SK-N-SH (cell line): ENCODE data around the gene SLC13A4. TPM values are rescaled to one million over a fixed set of nuclear protein-coding genes. Genes with fewer than 3 reads are reported as not detected.

Source experiments
- CTCF ChIA-PET: fragments of 300-600, 350-600 bp; formaldehyde crosslinking; extraction: SDS; loops from one replicate; lab custom pipeline; 2021; lab: Yijun Ruan, JAX
- POLR2A ChIA-PET: fragments of 350-600 bp; sonication (Branson Sonifier 250); formaldehyde crosslinking; extraction: SDS; loops from one replicate; lab custom pipeline; 2020; ENCODE audit warnings: antibody characterized with exemption, inconsistent platforms; lab: Yijun Ruan, JAX
- DNase-seq: peaks from one replicate; pipeline ENCODE4 v3.0.0; 2012
- H2AFZ ChIP-seq: fragments of 200-600 bp; sonication (generic); 2 replicates; pipeline ENCODE4 v1.8.1; 2016; ENCODE audit warnings: antibody characterized with exemption, mild to moderate bottlenecking, low read depth
- H3F3A ChIP-seq: fragments of 200-600 bp; sonication (generic); replicated peaks from 2 replicates; pipeline ENCODE3; 2016; ENCODE audit warnings: antibody characterized with exemption, mild to moderate bottlenecking; ENCODE audit not compliant: insufficient read depth
- H3K27ac ChIP-seq, 2 experiments: fragments of 200-500 bp in 1 of 2; fragments of 200-600 bp in 1 of 2; sonication (Bioruptor generic) in 1 of 2; sonication (generic), shearing (Covaris generic) in 1 of 2; 2 replicates each; pipeline versions ENCODE4 v1.5.1 to v1.6.1; 2014 to 2016; ENCODE audit warnings: low read depth in 2 of 2, inconsistent platforms in 1 of 2, low read length in 1 of 2, mild to moderate bottlenecking in 1 of 2, mixed read lengths in 1 of 2
- H3K27me3 ChIP-seq: fragments of 200-600 bp; sonication (generic), shearing (Covaris generic); 2 replicates; pipeline ENCODE4 v1.6.1; 2016; ENCODE audit warnings: mixed run types; ENCODE audit not compliant: insufficient read depth
- H3K36me3 ChIP-seq, 2 experiments: fragments of 200-500 bp in 1 of 2; fragments of 200-600 bp in 1 of 2; sonication (Bioruptor generic) in 1 of 2; sonication (generic) in 1 of 2; replicated peaks in 1 of 2; 2 replicates each; pipeline versions ENCODE3 to v1.5.1; 2014 to 2016; ENCODE audit warnings: low read length in 1 of 2, mild to moderate bottlenecking in 1 of 2; ENCODE audit not compliant: insufficient read depth in 2 of 2, control insufficient read depth in 1 of 2
- H3K4me1 ChIP-seq, 2 experiments: fragments of 200-500 bp in 1 of 2; fragments of 200-600 bp in 1 of 2; sonication (Bioruptor generic) in 1 of 2; sonication (generic), shearing (Covaris generic) in 1 of 2; 2 replicates each; pipeline versions ENCODE4 v1.5.1 to v1.6.1; 2014 to 2016; ENCODE audit warnings: low read depth in 1 of 2, low read length in 1 of 2, mixed run types in 1 of 2; ENCODE audit not compliant: insufficient read depth in 2 of 2, control insufficient read depth in 1 of 2
- H3K4me2 ChIP-seq: fragments of 200-600 bp; sonication (generic), shearing (Covaris generic); 2 replicates; pipeline ENCODE4 v1.6.1; 2017; ENCODE audit warnings: mixed run types
- H3K4me3 ChIP-seq, 2 experiments: fragments of 200-500 bp in 1 of 2; fragments of 200-600 bp in 1 of 2; sonication (Bioruptor generic) in 1 of 2; sonication (generic), shearing (Covaris generic) in 1 of 2; 2 replicates each; pipeline versions ENCODE4 v1.5.1 to v1.8.1; 2014 to 2016; ENCODE audit warnings: low read depth in 2 of 2, inconsistent platforms in 1 of 2, low read length in 1 of 2, mild to moderate bottlenecking in 1 of 2, mixed read lengths in 1 of 2, moderate library complexity in 1 of 2
- H3K79me2 ChIP-seq: fragments of 200-600 bp; sonication (generic); 2 replicates; pipeline ENCODE4 v1.8.1; 2017; ENCODE audit warnings: mild to moderate bottlenecking; ENCODE audit not compliant: insufficient read depth
- H3K9ac ChIP-seq: fragments of 200-600 bp; sonication (generic); 2 replicates; pipeline ENCODE4 v1.6.1; 2017; ENCODE audit warnings: mixed run types
- H3K9me2 ChIP-seq: fragments of 200-600 bp; sonication (generic); 2 replicates; pipeline ENCODE4 v1.6.1; 2017; ENCODE audit warnings: mixed run types
- H3K9me3 ChIP-seq: fragments of 200-600 bp; sonication (generic); 2 replicates; pipeline ENCODE4 v1.6.1; 2017; ENCODE audit warnings: mixed run types, mild to moderate bottlenecking, moderate library complexity
- H4K20me1 ChIP-seq: fragments of 200-600 bp; sonication (generic); 2 replicates; pipeline ENCODE4 v1.6.1; 2017; ENCODE audit warnings: mild to moderate bottlenecking, mixed run types; ENCODE audit not compliant: insufficient read depth
- CTCF ChIP-seq: fragments of 200-600 bp; sonication (generic); IDR thresholded peaks from 2 replicates; pipeline ENCODE4 v1.6.1; 2017; ENCODE audit warnings: antibody characterized with exemption, mild to moderate bottlenecking, moderate library complexity
- FOSL2 ChIP-seq: IDR thresholded peaks from 2 replicates; pipeline ENCODE4 v1.4.0; 2012; ENCODE audit warnings: low read depth, mild to moderate bottlenecking, moderate library complexity, borderline replicate concordance
- GABPA ChIP-seq: IDR thresholded peaks from 2 replicates; pipeline ENCODE4 v1.4.0; 2012; ENCODE audit warnings: low read depth, mild to moderate bottlenecking
- MAX ChIP-seq: IDR thresholded peaks from 2 replicates; pipeline ENCODE4 v1.4.0; 2012; ENCODE audit warnings: low read depth
- NFIC ChIP-seq: IDR thresholded peaks from 2 replicates; pipeline ENCODE4 v1.4.0; 2012; ENCODE audit warnings: borderline replicate concordance
- PBX3 ChIP-seq: IDR thresholded peaks from 2 replicates; pipeline ENCODE4; 2012
- RAD21 ChIP-seq: IDR thresholded peaks from 2 replicates; pipeline ENCODE4 v1.6.1; 2012; ENCODE audit warnings: mild to moderate bottlenecking, low read length
- RCOR1 ChIP-seq: fragments of 150-350 bp; IDR thresholded peaks from 2 replicates; pipeline ENCODE4 v1.6.1; 2017; ENCODE audit warnings: antibody characterized with exemption, low read length
- SMC3 ChIP-seq: IDR thresholded peaks from 2 replicates; pipeline ENCODE4 v1.6.1; 2012; ENCODE audit warnings: low read depth, low read length, improper control_type of control experiment
- USF2 ChIP-seq: fragments of 150-350 bp; IDR thresholded peaks from 2 replicates; pipeline ENCODE4 v1.6.1; 2017; ENCODE audit warnings: antibody characterized with exemption, low read length, low read depth, borderline replicate concordance
- WGBS: methylation state at CpG from one replicate; pipeline ENCODE4 v1.1.6; 2017; ENCODE audit warnings: low lambda C conversion rate; 5-methylcytosine and 5-hydroxymethylcytosine counted together
- polyA plus RNA-seq, 3 experiments: library from polyadenylated mRNA; depleted of rRNA; stranded (reverse); fragments of >200 nt; gene quantifications; 2 replicates each; pipeline ENCODE4 v1.2.3, GENCODE V29; 2012

The SLC13A4 gene
- polyA plus RNA-seq, 1 of the 3 experiments (the other 2 are of a cell fraction): 0.30 TPM

GRCh38 chr7:135761751-135762488 lies 33.9 kb upstream of the SLC13A4 start:
- DNase-seq: no peak
- Histone ChIP-seq H3K9me2 (no peaks in the 10 kb centered on the region), H3K9me3 (no peaks in the 10 kb centered on the region), H3K36me3 (no peaks in the 10 kb centered on the region), H3K79me2 (no peaks in the 10 kb centered on the region), H2AFZ (peak overlapping the region; percentile 70), H3K27me3 (no peaks in the 10 kb centered on the region), H3K4me3 (no peak overlapping the region), H3K4me2 (peak overlapping the region; percentile 26; the same call in 1 of the 2 replicates), H3K9ac (peak overlapping the region; percentile 18; the same call in 1 of the 2 replicates), H3K4me1 (peaks cover 2 to 14% of the 10 kb centered on the region in 2 experiments; a peak in 2 of 4 replicates), H3K27ac (peak overlapping the region in 1 of 2 experiments; percentile 60; a peak in 2 of 4 replicates), H3F3A (peaks cover 13% of the 10 kb centered on the region), H4K20me1 (no peaks in the 10 kb centered on the region)
- CTCF ChIA-PET: interaction anchor here (1.1 kb wide), 1 partner anchor 11 kb away, joined by 3 read pairs; no protein-coding TSS in a partner anchor
- POLR2A ChIA-PET: no interaction called here
- 71% methylated on average over 10 of the region's 10 CpGs for WGBS
- TF ChIP-seq FOSL2 (peak; percentile 10; the same call in 1 of the 2 replicates), PBX3 (no peak)

GRCh38 chr7:135759532-135759931 lies 31.5 kb upstream of the SLC13A4 start:
- H3F3A ChIP-seq: peaks cover 13% of the 10 kb centered on the region
- no peaks in the 10 kb centered on the region for H3K36me3 ChIP-seq
- H3K27me3 ChIP-seq: no peaks in the 10 kb centered on the region
- no peak overlapping the region for H3K27ac ChIP-seq
- H3K79me2 ChIP-seq: no peaks in the 10 kb centered on the region
- POLR2A ChIA-PET: no interaction called here
- TF ChIP-seq GABPA (no peak), USF2 (no peak), CTCF (no peak), RCOR1 (no peak), NFIC (no peak), RAD21 (no peak), SMC3 (no peak), MAX (no peak)
- H4K20me1 ChIP-seq: no peaks in the 10 kb centered on the region
- no peak overlapping the region for H3K9ac ChIP-seq
- CTCF ChIA-PET: no interaction called here
- no peak for DNase-seq
- H2AFZ ChIP-seq: no peak overlapping the region
- peaks cover 9 to 14% of the 10 kb centered on the region in 2 experiments; a peak in 2 of 4 replicates for H3K4me1 ChIP-seq
- no peak overlapping the region for H3K4me3 ChIP-seq
- no peaks in the 10 kb centered on the region for H3K9me2 ChIP-seq
- H3K9me3 ChIP-seq: no peaks in the 10 kb centered on the region
- no peak overlapping the region for H3K4me2 ChIP-seq
- WGBS: 74% methylated on average over 4 of the region's 4 CpGs
